BLaER1 (cell line): ENCODE measurements around the gene UGT1A4.
"Not testable (repeated sequence)": the region's sequence is repeated elsewhere in the genome, so short reads cannot be mapped to it uniquely, and the experiment has no call there.

Experiments used
- H3K27ac ChIP-seq: shearing (Covaris generic); formaldehyde crosslinking; 2 replicates; pipeline ENCODE4 v1.8.1; 2022
- H3K27me3 ChIP-seq: shearing (Covaris generic); formaldehyde crosslinking; 2 replicates; pipeline ENCODE4 v1.8.1; 2022
- H3K36me3 ChIP-seq: shearing (Covaris generic); formaldehyde crosslinking; 2 replicates; pipeline ENCODE4 v1.8.1; 2022
- H3K4me1 ChIP-seq: shearing (Covaris generic); formaldehyde crosslinking; 2 replicates; pipeline ENCODE4 v1.8.1; 2022
- H3K4me2 ChIP-seq: shearing (Covaris generic); formaldehyde crosslinking; 2 replicates; pipeline ENCODE4 v1.8.1; 2022
- H3K4me3 ChIP-seq: shearing (Covaris generic); formaldehyde crosslinking; 2 replicates; pipeline ENCODE4 v1.8.1; 2022
- H3K9ac ChIP-seq: shearing (Covaris generic); formaldehyde crosslinking; 2 replicates; pipeline ENCODE4 v1.8.1; 2022
- H3K9me3 ChIP-seq: shearing (Covaris generic); formaldehyde crosslinking; 2 replicates; pipeline ENCODE4 v1.8.1; 2022
- H4K20me1 ChIP-seq: shearing (Covaris generic); formaldehyde crosslinking; 2 replicates; pipeline ENCODE4 v1.8.1; 2022
- Cebpa-rat ChIP-seq: shearing (Covaris generic); IDR thresholded peaks from 2 replicates; pipeline ENCODE4 v1.8.1; 2022

The UGT1A4 gene

GRCh38 chr2:233712611-233713261, 5.8 kb upstream of the UGT1A4 start, which contains the start of gene UGT1A5:
Gene UGT1A5 (plus strand): TSS chr2:233712907. CDS start chr2:233712992, 85 bp downstream.
- H3K27me3 ChIP-seq: no peaks in the 10 kb centered on the region
- H3K4me3 ChIP-seq: no peak within 1 kb of the TSS
- H3K9me3 ChIP-seq: no peaks in the 10 kb centered on the region
- H3K36me3 ChIP-seq: no peaks in the 10 kb centered on the region
- no peaks in the 10 kb centered on the region for H3K4me1 ChIP-seq
- no peak within 1 kb of the TSS for H3K9ac ChIP-seq
- no peak for TF ChIP-seq Cebpa-rat
- no peak within 1 kb of the TSS for H3K27ac ChIP-seq
- H4K20me1 ChIP-seq: no peaks in the 10 kb centered on the region
- no peak within 1 kb of the TSS for H3K4me2 ChIP-seq

- H3K4me2 ChIP-seq: no peak overlapping the region
- no peaks in the 10 kb centered on the region for H3K27me3 ChIP-seq
- no peak overlapping the region for H3K27ac ChIP-seq
- H3K9ac ChIP-seq: no peak overlapping the region
- TF ChIP-seq Cebpa-rat: no peak
- H3K9me3 ChIP-seq: no peaks in the 10 kb centered on the region
- no peaks in the 10 kb centered on the region for H3K4me1 ChIP-seq
- no peaks in the 10 kb centered on the region for H3K36me3 ChIP-seq
- no peaks in the 10 kb centered on the region for H4K20me1 ChIP-seq
- no peak overlapping the region for H3K4me3 ChIP-seq
Measured at GRCh38 chr2:233713262-233713615, 5.3 kb upstream of the UGT1A4 start.

DNA sequence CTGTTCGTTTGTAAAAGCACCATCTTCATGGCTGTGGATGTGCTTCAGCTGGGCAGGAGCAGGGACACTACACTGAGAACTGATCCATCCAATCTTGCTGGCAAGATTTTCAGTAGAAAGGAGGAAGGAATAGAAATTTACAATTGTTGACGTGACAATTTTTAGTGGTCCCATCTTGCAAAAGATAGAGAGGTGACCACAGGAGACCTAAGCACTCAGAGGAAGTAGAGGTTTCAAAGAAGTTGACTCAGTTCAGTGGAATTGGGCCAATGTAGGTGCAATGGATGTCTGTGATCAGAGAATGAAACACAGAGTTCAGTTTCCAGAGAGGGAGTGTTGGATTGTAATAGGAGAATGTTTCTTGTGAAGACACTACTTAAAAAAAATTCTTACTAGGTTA, 4.4 kb upstream of the UGT1A4 start:
- no peak overlapping the region for H3K27ac ChIP-seq
- H3K27me3 ChIP-seq: no peaks in the 10 kb centered on the region
- no peaks in the 10 kb centered on the region for H4K20me1 ChIP-seq
- H3K4me3 ChIP-seq: no peak overlapping the region
- no peaks in the 10 kb centered on the region for H3K36me3 ChIP-seq
- H3K4me2 ChIP-seq: no peak overlapping the region
- no peaks in the 10 kb centered on the region for H3K9me3 ChIP-seq
- H3K4me1 ChIP-seq: no peaks in the 10 kb centered on the region
- H3K9ac ChIP-seq: no peak overlapping the region
- no peak for TF ChIP-seq Cebpa-rat

- Histone ChIP-seq H3K27ac (no peak within 1 kb of the TSS), H3K4me2 (no peak within 1 kb of the TSS), H3K36me3 (no peaks in the 10 kb centered on the region), H3K9ac (no peak within 1 kb of the TSS), H3K27me3 (no peaks in the 10 kb centered on the region), H3K4me1 (no peaks in the 10 kb centered on the region), H3K9me3 (no peaks in the 10 kb centered on the region), H4K20me1 (no peaks in the 10 kb centered on the region), H3K4me3 (no peak within 1 kb of the TSS)
- TF ChIP-seq Cebpa-rat: no peak
Measured at GRCh38 chr2:233728723-233729301, 10.3 kb downstream of the UGT1A4 start, which contains the start of gene UGT1A3. Gene UGT1A3 (plus strand): TSS chr2:233729042. CDS start chr2:233729127, 85 bp downstream.

- not testable (repeated sequence) for H3K36me3 ChIP-seq, H4K20me1 ChIP-seq, H3K4me2 ChIP-seq, H3K4me1 ChIP-seq, H3K27me3 ChIP-seq, H3K9ac ChIP-seq, H3K4me3 ChIP-seq, H3K27ac ChIP-seq, H3K9me3 ChIP-seq
Measured at GRCh38 chr2:233736868-233737653, 18.5 kb downstream of the UGT1A4 start.

DNA sequence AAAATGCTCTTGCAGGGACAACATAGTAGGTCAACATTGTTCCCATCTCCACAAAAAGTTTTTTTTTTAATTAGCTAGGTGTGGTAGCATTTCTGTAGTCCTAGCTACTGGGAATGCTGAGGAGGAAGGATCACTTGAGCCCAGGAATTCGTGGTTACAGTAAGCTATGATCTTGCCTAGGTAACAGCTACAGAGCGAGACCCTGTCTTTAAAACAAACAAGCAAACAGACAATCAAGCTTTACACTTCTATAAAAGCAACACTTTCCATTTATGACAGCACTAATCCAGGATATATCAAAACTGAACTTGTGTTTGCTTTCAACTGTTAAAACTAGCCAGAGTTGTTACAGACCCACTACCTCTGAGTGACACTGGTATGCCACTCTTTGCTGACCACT, 22.3 kb downstream of the UGT1A4 start:
- Histone ChIP-seq H3K9ac (no peak overlapping the region), H3K27ac (no peak overlapping the region), H3K4me3 (no peak overlapping the region), H3K4me1 (no peaks in the 10 kb centered on the region), H3K9me3 (0 out of 2 replicates have a peak, but pooled peaks cover 4% of the 10 kb centered on the region), H4K20me1 (no peaks in the 10 kb centered on the region), H3K27me3 (no peaks in the 10 kb centered on the region), H3K4me2 (no peak overlapping the region), H3K36me3 (no peaks in the 10 kb centered on the region)
- no peak for TF ChIP-seq Cebpa-rat

- Histone ChIP-seq H3K4me1 (no peaks in the 10 kb centered on the region), H3K4me3 (no peak overlapping the region), H3K36me3 (no peaks in the 10 kb centered on the region), H4K20me1 (no peaks in the 10 kb centered on the region), H3K27me3 (no peaks in the 10 kb centered on the region), H3K27ac (no peak overlapping the region), H3K4me2 (no peak overlapping the region), H3K9ac (no peak overlapping the region), H3K9me3 (0 out of 2 replicates have a peak, but pooled peaks cover 3% of the 10 kb centered on the region)
- no peak for TF ChIP-seq Cebpa-rat
Measured at GRCh38 chr2:233743464-233744259, 25.1 kb downstream of the UGT1A4 start.

DNA sequence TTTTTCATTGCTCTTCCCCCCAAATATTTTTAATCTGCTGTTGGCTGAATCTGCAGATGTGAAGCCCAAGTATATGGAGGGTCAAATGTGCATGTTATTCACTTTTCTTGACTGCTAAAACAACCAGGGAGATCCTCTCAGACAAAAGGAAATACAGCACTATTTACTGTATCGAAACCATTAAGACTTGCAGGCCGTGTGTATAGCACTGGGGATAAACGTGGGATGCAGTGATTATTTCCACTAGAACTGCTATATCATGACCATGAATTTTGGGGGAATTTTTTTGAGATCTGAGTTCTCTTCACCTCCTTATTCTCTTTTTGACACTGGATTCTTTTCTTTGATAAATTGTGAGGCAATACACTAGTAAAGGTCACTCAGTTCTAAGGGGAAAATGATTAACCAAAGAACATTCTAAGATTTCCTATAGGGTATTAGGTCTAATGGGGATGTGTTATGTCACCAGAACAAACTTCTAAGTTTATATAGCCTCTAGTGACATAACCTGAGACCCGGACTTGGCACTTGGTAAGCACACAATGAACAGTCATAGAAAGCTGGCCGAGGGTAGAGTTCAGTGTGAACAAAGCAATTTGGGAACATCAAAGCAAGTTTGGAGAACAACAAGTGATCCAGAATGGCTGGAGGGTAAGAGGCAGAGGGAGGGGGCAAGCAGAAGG, 26.7 kb downstream of the UGT1A4 start:
- TF ChIP-seq Cebpa-rat: no peak
- Histone ChIP-seq H3K4me3 (no peak overlapping the region), H4K20me1 (no peaks in the 10 kb centered on the region), H3K36me3 (no peaks in the 10 kb centered on the region), H3K9ac (no peak overlapping the region), H3K4me1 (no peaks in the 10 kb centered on the region), H3K27ac (no peak overlapping the region), H3K27me3 (no peaks in the 10 kb centered on the region), H3K4me2 (no peak overlapping the region), H3K9me3 (peaks cover 10% of the 10 kb centered on the region)

DNA sequence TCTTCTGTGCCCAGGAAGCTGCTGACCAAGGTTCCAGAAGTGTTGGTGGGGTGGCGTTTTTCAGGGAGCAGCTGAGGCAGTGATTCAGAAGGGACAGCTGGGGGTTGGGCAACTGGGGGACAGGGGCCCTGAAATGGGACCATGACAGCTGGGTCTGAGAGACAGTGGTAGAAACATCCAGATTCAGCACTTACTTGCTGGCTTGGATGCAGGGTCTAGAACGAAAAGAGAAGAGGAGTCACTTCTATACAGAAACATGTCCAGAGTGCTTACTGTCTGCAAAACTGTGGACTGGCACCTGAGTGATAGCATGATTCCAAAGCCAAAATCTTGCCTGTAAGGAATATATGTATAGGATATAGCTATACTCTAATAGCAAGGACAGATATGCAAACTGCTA, 27.3 kb downstream of the UGT1A4 start:
- H3K27me3 ChIP-seq, H3K4me2 ChIP-seq, H3K36me3 ChIP-seq, H3K4me3 ChIP-seq, H3K4me1 ChIP-seq, H4K20me1 ChIP-seq, H3K27ac ChIP-seq, H3K9ac ChIP-seq: not testable (repeated sequence)
- H3K9me3 ChIP-seq: peaks cover 16% of the 10 kb centered on the region
